NOMO-1 treated with dmso at 0.1 percent for 144 hours (cell line): ENCODE measurements around the gene SCAP.

Experiments used
- DNase-seq: peaks from one replicate; lab custom pipeline; 2025; ENCODE audit not compliant: unreplicated experiment; lab: John Stamatoyannopoulos, UW

Gene SCAP

DNA sequence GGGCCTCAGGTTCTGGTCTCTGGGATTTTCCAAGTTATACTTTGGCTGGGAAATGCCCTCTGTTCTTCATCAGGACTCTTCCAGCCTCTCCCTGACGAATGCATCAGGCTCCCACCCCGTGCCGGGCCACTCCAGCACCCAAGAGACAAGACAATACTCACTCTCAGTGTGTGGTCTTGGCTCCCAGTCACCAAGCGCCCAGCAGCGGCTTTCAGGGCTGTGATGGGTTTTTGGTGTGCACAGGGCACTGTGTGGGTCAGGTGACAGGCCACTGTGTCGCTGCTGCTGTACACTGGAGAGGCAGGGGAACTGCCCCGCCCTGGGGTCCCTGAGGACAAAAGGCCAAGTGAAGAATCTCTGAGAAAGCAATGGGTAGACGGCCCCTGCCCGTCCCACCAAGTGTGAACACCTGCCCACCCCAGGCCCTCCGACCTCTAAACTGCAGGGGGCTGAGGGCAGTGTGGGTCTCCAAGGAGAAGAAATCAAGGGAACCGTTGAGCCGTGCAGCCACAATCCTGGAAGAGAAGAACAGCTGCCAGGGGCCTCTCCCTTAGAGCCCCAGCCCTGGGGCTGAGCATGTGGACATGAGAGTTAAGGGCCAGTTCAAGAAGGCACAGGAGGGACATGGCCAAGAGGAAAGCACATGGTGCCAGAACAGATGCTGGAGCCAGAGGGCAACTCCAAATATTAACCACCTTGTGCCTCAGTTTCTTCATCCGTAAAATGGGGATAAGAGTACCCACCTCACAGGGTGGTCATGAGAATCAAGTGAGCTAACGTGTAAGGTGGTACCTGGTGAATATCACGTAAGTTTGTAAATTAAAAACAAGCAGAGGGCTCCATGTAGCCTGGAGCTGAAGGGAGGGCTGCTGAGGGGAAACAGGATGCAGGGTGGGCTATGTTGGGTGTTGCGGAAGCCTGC lies 60.8 kb downstream of the SCAP start:
- no peak for DNase-seq

DNA sequence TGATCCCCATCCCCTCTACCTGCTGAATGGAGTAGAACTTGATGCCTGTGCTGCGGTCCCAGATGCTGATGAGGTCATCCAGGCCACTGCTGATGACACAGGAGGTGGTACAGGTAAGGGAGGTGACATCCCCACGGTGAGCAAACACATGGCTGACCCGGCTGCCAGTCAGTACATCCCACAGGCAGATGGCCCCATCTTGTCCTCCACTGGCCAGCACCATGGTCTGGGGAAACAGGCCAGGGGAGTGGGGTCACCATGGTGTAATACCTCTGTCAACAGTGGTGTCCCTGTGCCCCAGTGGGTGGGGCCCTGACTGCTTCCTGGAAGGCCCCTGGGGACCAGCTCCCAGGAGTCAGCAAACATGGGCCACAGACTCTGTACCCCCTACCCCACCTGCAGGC lies 61.6 kb downstream of the SCAP start:
- no peak for DNase-seq

DNA sequence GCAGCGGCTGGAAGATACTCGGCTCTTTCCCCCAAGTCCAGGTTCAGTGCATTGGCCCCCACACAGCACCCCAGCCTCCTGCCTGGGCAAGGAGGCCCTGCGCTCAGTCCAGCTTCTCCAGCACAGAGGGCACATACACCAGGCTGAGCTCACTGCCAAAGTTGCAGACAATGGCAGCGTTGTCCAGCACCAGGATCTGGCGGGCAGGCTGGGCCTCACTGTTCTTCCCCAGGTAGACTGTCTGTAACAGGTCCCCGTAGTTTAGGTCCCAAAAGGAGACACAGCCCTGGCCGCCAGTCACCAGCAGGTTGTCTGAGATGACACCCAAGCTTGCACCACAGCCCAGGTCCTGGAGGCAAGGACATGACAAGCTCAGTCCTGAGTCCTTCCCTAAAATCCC lies 62.0 kb downstream of the SCAP start:
- no peak for DNase-seq

DNA sequence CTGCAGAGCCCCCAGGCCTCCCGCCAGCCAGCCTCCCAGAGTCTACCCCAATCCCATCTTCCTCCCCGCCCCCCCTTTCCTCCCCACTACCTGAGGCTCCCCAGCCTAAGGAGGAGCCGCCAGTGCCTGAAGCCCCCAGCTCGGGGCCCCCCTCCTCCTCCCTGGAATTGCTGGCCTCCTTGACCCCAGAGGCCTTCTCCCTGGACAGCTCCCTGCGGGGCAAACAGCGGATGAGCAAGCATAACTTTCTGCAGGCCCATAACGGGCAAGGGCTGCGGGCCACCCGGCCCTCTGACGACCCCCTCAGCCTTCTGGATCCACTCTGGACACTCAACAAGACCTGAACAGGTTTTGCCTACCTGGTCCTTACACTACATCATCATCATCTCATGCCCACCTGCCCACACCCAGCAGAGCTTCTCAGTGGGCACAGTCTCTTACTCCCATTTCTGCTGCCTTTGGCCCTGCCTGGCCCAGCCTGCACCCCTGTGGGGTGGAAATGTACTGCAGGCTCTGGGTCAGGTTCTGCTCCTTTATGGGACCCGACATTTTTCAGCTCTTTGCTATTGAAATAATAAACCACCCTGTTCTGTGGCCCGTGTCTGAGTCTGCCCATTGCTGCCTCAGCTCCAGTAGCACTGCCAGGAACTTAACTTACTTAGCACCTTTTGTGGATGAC lies 62.8 kb downstream of the SCAP start:
- DNase-seq: no peak

DNA sequence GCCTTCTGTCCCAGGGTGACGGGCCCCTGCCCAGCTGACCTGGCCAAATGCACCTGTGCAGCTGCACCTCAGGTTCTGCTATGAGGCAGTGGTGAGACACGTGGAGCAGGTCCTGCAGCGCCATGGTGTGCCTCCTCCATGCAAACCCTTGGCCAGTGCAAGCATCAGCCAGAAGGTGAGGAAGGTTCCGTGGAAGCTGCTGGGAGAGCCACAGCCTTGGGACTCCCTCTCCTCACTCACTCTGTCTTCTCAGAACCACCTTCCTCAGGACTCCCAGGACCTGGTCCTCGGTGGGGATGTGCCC lies 63.3 kb downstream of the SCAP start:
- no peak for DNase-seq

DNA sequence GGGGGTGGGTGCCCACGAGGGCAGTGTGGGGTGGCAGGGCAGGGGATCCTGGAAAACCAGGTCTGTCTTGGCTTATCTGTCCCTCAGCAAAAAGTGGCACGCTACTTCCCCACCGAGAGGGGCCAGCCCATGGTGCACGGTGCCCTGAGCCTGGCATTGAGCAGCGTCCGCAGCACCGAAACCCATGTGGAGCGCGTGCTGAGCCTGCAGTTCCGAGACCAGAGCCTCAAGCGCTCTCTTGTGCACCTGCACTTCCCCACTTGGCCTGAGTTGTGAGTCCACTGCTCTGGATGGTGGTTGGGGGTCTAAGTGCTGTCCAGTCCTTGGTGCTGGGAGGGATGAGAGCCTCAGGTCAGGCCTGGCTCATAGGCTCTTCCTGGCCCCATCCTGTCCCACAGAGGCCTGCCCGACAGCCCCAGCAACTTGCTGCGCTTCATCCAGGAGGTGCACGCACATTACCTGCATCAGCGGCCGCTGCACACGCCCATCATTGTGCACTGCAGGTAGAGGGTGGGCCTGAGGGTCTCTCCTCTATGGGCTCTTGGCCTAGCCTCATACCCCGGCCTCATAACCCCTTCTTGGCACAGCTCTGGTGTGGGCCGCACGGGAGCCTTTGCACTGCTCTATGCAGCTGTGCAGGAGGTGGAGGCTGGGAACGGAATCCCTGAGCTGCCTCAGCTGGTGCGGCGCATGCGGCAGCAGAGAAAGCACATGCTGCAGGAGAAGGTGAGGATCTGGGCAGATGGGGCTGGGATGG lies 63.9 kb downstream of the SCAP start:
- DNase-seq: no peak

DNA sequence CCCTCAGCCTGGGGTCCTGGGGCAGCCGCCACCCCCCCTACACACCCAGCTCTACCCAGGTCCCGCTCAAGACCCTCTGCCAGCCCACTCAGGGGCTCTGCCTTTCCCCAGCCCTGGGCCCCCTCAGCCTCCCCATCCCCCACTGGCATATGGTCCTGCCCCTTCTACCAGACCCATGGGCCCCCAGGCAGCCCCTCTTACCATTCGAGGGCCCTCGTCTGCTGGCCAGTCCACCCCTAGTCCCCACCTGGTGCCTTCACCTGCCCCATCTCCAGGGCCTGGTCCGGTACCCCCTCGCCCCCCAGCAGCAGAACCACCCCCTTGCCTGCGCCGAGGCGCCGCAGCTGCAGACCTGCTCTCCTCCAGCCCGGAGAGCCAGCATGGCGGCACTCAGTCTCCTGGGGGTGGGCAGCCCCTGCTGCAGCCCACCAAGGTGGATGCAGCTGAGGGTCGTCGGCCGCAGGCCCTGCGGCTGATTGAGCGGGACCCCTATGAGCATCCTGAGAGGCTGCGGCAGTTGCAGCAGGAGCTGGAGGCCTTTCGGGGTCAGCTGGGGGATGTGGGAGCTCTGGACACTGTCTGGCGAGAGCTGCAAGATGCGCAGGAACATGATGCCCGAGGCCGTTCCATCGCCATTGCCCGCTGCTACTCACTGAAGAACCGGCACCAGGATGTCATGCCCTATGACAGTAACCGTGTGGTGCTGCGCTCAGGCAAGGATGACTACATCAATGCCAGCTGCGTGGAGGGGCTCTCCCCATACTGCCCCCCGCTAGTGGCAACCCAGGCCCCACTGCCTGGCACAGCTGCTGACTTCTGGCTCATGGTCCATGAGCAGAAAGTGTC lies 64.7 kb downstream of the SCAP start:
- DNase-seq: no peak

DNA sequence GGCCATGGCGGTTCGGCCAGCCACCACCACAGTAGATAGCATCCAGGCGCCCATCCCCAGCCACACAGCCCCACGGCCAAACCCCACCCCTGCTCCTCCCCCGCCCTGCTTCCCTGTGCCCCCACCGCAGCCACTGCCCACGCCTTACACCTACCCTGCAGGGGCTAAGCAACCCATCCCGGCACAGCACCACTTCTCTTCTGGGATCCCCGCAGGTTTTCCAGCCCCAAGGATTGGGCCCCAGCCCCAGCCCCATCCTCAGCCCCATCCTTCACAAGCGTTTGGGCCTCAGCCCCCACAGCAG lies 65.4 kb downstream of the SCAP start:
- DNase-seq: no peak

DNA sequence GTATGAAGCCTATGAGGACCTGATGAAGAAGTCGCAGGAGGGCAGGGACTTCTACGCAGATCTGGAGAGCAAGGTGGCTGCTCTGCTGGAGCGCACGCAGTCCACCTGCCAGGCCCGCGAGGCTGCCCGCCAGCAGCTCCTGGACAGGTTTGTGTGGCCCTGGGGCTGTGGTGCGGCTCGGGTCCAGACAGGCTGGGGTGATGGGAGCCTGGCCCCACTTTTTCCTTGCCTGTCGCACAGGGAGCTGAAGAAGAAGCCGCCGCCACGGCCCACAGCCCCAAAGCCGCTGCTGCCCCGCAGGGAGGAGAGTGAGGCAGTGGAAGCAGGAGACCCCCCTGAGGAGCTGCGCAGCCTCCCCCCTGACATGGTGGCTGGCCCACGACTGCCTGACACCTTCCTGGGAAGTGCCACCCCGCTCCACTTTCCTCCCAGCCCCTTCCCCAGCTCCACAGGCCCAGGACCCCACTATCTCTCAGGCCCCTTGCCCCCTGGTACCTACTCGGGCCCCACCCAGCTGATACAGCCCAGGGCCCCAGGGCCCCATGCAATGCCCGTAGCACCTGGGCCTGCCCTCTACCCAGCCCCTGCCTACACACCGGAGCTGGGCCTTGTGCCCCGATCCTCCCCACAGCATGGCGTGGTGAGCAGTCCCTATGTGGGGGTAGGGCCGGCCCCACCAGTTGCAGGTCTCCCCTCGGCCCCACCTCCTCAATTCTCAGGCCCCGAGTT lies 65.9 kb downstream of the SCAP start:
- no peak for DNase-seq

DNA sequence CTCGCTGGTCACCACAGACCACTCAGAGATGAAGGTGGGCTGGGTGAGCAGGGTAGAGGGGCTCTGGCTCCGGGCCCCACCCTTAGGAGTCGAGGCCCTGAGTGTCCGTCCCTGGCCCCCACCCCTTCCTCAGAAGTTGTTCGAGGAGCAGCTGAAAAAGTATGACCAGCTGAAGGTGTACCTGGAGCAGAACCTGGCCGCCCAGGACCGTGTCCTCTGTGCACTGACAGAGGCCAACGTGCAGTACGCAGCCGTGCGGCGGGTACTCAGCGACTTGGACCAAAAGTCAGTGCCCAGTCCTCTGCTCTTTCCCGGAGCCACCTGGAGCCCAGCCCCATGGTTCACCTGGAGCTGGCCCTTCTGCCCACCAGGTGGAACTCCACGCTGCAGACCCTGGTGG lies 66.5 kb downstream of the SCAP start:
- DNase-seq: no peak

DNA sequence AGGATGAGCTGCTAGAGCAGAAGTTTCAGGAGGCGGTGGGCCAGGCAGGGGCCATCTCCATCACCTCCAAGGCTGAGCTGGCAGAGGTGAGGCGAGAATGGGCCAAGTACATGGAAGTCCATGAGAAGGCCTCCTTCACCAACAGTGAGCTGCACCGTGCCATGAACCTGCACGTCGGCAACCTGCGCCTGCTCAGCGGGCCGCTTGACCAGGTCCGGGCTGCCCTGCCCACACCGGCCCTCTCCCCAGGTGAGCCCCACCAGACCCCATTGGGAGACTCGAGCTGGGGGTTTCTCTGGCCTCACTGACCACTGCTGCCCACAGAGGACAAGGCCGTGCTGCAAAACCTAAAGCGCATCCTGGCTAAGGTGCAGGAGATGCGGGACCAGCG lies 66.9 kb downstream of the SCAP start:
- DNase-seq: no peak

DNA sequence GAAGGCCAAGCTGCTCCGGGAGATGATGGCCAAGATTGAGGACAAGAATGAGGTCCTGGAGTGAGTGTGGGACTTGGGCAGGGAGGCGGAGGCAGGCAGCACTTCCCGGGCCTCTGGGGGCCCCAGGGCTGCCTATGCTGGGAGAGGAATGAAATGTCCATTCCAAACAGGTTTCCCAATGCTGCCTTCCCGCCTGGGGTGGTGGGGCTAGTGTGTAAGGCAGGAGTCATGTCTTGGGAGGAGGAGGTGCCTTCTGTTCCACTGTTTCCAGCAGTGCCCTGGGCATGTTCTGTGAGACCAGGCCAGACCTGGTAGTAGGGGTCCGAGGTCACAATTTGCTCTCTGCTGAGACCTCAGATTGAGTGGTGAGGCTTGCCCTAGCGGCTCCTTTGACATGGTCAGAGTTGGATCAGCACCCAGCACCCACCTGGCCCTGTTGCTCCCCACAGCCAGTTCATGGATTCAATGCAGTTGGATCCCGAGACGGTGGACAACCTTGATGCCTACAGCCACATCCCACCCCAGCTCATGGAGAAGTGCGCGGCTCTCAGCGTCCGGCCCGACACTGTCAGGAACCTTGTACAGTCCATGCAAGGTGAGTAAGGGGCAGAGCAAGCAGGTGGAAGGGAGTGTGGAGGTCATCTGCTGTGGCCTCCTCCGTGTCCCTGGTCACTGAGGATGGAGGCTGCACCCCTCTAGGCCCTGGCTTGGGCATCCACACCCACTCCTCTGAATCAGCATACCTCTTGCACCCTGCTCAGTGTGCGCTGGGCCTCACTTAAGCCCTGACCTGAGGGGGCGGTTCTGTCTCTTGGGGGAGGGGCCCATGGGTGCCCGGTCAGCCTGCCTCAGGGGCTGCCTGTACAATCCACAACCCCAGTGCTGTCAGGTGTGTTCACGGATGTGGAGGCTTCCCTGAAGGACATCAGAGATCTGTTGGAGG lies 67.6 kb downstream of the SCAP start:
- no peak for DNase-seq

DNA sequence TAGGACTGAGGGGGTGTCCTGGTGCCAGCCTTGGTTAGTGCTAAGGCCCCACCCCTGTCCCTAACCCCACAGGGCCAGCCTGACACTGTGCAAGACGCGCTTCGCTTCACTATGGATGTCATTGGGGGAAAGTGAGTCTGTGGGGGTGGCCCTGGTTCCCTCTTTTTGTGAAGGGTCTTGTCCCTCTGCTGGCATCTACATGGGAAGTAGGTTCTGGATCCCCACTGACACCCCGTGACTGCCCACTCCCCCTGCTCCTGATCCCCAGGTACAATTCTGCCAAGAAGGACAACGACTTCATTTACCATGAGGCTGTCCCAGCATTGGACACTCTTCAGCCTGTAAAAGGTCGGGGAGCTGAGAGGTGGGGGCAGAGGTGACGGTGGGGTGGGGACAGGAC lies 68.5 kb downstream of the SCAP start:
- no peak for DNase-seq

DNA sequence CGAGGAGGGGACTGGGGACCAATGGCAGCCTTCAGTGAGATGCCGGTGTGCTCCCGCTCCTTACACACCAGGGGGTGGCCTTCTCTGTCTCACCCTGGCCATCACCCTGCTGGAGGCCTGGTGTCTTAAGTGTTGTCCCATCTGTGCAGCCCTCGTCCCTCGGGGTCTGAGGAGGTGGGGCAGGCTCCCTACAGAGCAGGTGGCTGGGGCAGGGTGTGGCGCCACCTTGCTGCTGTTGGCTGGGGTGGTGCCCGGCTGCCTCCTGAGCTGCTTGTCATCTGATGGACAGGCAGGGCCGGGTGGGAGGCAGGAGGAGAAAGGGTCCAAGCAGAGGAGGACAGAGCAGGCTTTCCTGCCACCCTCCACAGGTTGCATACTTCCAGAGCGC lies 69.0 kb downstream of the SCAP start:
- DNase-seq: no peak

DNA sequence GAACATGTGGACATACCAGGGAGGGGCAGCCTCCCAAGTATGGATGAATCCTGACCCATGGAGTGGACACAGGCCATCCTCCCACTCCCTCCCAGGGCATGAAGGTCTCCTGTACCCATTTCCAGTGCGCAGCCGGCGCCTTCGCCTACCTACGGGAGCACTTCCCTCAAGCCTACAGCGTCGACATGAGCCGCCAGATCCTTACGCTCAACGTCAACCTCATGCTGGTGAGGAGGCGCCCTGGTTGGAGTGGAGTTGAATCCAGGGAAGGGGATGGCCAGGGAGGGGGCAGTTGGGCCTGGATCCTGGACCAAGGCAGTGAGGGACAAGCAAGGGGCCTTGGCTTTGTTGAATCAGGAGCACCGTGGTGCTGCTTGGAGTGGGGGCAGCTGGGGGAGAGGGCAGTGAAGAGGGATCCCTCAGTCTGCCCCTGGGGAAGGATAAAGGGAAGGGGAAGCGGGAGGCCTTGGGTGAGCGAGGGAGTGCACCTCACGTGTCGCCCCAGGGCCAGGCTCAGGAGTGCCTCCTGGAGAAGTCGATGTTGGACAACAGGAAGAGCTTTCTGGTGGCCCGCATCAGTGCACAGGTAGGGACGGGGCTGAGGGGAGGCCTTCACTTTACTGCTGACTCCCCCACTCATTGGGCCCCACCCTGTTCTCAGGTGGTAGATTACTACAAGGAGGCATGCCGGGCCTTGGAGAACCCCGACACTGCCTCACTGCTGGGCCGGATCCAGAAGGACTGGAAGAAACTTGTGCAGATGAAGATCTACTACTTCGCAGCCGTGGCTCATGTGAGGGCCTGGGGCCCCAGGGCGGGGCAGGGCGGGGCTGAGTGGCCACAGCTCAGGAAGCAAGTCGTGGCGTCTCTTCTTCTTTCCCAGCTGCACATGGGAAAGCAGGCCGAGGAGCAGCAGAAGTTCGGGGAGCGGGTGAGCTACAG lies 69.7 kb downstream of the SCAP start:
- no peak for DNase-seq

DNA sequence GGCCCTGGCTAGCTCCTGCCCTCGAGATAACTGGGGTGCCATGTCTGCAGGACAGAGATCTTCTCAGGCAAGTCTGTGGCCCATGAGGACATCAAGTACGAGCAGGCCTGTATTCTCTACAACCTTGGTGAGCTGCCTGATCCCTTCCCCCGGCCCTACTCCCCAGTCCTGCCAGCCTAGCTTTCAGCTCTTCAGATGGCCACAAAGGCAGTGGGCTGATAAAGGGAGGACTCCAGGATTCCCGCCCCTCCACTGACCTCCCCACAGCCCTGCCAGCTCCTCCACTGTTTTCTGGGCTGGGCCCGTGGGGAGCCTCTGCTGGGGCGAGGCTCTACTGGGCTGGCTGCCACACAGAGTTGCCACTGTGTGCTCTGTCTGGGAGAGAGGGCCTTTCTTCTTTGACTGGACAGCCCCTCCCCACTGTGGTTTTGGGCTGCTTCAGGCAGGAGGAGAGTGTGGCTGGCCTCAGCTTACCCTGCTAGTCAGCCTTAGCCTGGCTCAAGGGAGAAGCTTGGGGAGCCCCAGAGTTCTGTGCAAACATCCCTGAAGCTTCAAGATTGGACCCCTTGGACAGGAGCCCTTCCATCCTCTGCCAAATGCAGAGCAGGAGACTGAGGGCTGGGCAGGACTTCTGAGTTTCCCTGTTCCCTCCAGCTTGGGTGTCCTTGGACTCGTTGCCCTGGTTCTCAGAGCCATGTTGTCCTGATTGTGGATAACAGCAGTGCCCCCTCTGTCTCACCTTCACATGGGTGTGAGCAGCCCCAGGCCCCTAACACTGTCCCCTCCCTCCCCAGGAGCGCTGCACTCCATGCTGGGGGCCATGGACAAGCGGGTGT lies 70.6 kb downstream of the SCAP start:
- no peak for DNase-seq

DNA sequence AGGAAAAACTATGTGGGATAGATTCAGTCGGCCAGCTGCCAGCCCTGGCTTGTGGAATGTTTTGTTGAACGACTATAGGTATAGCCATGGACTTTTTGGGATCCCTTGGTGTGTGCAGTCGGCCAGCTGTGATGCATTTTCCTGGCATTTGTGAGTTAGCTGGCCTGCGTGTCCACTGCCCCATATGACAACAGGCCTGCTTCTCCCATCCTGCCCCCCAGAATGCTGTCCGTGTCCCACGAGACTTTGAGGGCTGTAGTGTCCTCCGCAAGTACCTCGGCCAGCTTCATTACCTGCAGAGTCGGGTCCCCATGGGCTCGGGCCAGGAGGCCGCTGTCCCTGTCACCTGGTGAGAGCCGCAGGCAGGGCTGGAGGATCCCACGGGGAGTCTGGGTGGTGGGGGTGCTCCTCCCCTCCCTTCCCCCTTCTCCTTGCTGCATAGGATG lies 71.3 kb downstream of the SCAP start:
- no peak for DNase-seq
